NCI-H1436 treated with DMSO at 0.1 percent for 48 hours (cell line): ENCODE data around the gene GLG1.
"Not testable (repeated sequence)": the region's sequence is repeated elsewhere in the genome, so short reads cannot be mapped to it uniquely, and the experiment has no call there.

Experiments used
- DNase-seq: peaks from one replicate; lab custom pipeline; 2025; lab: John Stamatoyannopoulos, UW

The GLG1 gene

GRCh38 chr16:74537746-74538145 lies 69.2 kb downstream of the GLG1 start:
- not testable (repeated sequence) for DNase-seq

- not testable (repeated sequence) for DNase-seq
Observed at GRCh38 chr16:74534650-74535049, 72.3 kb downstream of the GLG1 start.

DNA sequence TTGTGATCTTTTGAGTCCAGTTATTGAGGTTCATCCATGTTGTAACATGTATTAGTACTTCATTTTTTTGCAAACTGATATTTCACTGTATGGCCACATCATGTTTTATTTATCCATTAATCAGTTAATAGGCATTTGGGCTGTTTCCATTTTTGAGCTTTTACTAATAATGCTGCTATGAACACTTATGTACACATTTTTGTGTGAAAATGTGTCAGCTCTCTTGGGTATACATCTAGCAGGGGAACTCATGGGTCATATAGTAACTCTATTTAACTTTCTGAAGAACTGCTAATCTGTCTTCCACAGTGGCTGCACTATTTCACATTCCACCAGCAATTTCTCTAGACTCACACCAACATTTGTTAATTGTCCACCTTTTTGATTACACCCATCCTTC lies 82.0 kb downstream of the GLG1 start:
- no peak for DNase-seq

DNA sequence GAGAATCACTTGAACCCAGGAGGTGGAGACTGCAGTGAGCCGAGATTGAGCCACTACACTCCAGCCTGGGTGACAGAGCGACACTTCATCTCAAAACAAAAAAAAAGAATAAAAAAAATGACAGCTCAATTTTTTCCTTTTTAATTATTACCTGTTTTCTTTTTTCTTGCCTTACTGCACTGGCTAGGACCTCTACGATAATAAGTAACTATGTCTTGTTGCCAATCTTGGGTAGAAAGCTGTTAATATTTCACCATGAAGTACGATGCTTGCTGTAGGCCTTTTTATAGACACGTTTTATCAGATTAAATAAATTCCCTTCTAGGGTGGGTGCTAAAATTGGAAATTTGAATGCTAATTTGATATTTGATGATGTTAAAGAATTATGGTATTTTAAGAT lies 82.8 kb downstream of the GLG1 start:
- no peak for DNase-seq

DNA sequence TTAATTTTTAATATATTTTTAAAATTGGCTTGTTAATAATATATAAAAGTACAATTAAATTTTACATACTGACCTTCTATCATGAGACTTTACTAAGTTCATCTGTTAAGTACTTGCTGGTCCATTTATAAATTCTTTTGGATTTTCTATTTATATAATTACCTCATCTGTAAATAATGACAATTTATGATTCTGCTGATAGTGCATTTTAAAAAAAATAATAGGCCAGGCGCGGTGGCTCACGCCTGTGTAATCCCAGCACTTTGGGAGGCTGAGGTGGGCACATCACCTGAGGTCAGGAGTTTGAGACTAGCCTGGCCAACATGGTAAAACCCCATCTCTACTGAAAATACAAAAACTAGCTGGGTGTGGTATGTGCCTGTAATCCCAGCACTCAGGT lies 83.2 kb downstream of the GLG1 start:
- not testable (repeated sequence) for DNase-seq

GRCh38 chr16:74522160-74522559 lies 84.8 kb downstream of the GLG1 start:
- DNase-seq = no peak

- no peak for DNase-seq
Observed at GRCh38 chr16:74521691-74522090, 85.2 kb downstream of the GLG1 start.

- DNase-seq = not testable (repeated sequence)
Observed at GRCh38 chr16:74518934-74519333, 88.0 kb downstream of the GLG1 start.

GRCh38 chr16:74511961-74512360 lies 95.0 kb downstream of the GLG1 start:
- no peak for DNase-seq

DNA sequence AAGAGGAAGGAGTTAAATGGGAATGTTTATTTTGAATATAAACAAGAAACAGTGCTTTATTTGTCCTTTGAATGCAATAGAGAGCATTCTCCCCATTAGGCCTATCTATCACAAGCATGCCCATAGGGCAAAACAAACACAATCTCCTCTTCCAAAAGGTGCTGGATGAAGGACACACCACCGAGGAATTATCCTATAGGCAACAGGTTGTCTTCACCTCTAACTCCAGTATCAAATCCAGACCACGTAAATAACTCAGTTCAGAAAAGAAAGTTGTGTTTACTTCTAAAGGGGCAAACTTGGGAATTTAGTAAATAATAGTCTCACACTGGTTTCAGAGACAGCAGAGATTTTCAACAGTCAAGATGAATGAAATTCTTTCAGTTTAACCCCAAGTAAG lies 101.9 kb downstream of the GLG1 start:
- no peak for DNase-seq

- no peak for DNase-seq
Observed at GRCh38 chr16:74503412-74503811, 103.5 kb downstream of the GLG1 start.

DNA sequence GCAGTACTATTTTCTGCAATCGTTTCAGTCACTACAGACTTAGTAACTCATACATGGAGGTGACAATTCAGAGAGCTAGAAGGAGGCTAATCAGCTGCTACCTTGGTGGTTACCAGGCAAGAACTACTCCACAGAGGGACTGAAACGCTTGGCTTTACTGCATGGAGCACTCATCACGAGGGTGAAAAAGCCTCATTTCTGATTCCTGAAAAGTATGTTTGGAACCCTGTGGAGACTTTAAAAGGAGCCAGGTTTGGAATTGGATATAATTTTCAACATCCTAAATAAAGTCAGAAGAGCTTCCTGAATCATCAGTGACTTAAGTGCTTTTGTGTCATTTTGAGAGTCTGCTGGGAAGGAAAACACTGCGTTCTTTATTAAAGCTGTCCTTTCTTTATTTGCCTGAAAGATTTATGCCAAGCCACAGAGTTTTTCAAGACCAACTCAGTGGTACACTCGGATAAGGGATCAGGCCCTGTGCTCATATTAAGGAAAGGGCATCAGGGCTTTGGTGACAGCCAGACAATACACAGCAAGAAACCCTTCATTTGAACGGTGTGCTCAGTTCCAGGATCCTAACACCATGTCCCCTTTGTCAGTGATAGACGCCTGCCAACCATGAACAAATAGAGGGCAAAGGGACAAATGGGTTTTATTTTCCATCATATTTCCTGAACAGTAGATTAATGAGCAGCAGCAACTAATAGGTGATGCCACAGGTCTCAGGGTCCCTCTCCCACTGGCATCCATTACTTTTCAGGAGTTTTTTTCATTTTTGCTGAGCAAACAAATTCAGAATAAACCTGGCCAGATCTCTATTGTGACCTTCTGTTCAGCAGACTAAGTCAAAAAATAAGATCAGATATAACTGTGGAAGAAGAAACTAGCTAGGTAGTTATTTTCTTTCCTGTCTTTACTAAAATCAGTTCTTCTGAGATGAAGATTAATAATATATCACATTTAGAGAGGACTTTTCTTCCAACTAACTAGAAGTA lies 105.1 kb downstream of the GLG1 start:
- no peak for DNase-seq

DNA sequence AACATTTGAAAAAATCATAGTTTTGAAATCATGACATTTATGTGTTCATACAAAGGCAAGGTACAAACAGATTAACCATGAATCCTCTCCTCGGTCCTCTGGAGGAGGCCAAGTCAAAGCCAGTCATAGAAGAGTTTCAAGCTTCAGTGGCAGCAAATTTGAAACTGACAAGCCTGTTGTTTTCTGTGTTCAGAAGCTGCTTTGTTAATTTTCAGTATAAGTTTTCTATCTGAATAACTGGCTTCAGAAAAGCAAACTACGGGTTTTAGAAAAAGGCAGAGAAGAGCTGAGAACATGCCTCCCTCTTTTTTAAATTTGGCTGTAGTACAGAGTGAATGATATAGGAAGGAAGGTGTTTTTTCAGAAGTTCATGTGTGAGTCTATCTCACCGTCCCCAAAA lies 106.0 kb downstream of the GLG1 start:
- DNase-seq = no peak

DNA sequence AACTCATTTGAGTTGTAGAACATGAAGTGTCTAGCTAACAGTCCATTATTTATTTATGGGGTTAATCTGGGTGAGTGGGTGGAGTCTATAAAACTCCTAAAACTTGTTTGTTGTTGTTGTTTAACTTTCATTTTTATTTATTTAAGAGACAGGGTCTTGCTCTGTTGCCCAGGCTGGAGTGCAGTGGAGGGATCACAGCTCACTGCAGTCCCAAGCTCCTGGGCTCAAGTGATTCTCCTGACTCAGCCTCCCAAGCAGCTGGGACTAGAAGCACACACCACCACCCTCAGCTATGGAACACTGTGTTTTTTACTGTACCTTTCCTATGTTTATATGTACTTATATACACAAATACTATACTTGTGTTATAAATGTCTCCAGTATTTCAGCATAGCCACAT lies 107.8 kb downstream of the GLG1 start:
- DNase-seq = no peak

DNA sequence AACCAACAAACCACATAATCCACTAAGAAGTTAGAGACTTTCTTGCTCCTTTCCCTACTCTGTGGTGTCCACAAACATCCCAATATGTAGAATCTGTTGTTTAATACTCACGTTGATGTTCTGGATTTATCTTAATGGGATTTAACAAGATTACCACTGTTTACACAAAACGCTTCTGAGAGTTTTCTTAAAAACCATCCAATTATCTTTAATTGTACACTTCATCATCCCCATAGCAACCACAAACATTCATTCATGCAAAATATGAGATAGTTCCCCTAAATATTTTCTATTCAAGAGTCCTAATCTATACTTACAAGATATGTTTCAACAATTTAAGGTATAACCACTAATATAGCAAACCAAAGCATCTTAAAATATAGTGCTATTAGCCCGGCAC lies 109.2 kb downstream of the GLG1 start:
- DNase-seq = no peak

- DNase-seq = no peak
Observed at GRCh38 chr16:74496054-74496453, 110.9 kb downstream of the GLG1 start.

- DNase-seq = no peak
Observed at GRCh38 chr16:74492976-74493375, 113.9 kb downstream of the GLG1 start.

- no peak for DNase-seq
Observed at GRCh38 chr16:74487634-74488495, 119.0 kb downstream of the GLG1 start.

GRCh38 chr16:74485916-74486315 lies 121.0 kb downstream of the GLG1 start:
- DNase-seq = no peak

GRCh38 chr16:74480150-74481029 lies 126.5 kb downstream of the GLG1 start:
- DNase-seq = no peak

DNA sequence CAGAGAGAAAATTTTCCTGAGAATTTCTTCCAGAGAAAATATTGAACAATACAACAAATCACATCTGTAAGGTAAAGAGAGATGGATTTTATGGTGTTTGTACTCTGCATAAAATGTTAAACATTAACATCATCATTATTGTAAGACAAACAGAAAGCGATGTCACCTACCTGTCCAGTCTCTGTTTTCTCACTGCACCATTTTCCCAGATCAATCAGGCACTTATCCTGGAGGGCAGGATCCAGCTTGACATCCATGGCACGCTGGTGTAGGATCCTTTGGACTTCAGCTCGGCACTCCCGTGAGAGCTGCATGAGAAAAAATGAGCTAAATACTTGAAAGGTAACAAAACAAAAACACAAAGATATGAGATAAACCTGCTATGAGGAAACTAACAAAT lies 129.7 kb downstream of the GLG1 start:
- no peak for DNase-seq

GRCh38 chr16:74474416-74474815 lies 132.5 kb downstream of the GLG1 start:
- no peak for DNase-seq
